ENCODE data around the gene PRKAG2. TPM values are rescaled to one million over a fixed set of nuclear protein-coding genes. Genes with fewer than 3 reads are reported as not detected.

Gene PRKAG2
- total RNA-seq, 2 donors from 2014 or later, result 38.3 to 78.5 TPM

GRCh38 chr7:151728286-151728660 lies 148.6 kb downstream of the PRKAG2 start:
- no peak for DNase-seq (ENCODE audit: low spot score)
- Histone ChIP-seq H3K27me3 (replicated peaks; ENCODE audit: insufficient read depth) (no peaks in the 10 kb centered on the region), H3K4me3 (no peak overlapping the region), H3K36me3 (no peaks in the 10 kb centered on the region), H3K27ac (peak overlapping the region in 1 of 2 donors; percentile 46), H3K4me1 (ENCODE audit: control insufficient read depth in 1 of 2, low read depth in 2 of 2) (peaks cover 10 to 16% of the 10 kb centered on the region in 2 donors), H3K9me3 (no peaks in the 10 kb centered on the region)
- ATAC-seq (ENCODE audit: insufficient number of reproducible peaks, low FRiP score, low read depth), result no peak
- TF ChIP-seq, protein P1, sequence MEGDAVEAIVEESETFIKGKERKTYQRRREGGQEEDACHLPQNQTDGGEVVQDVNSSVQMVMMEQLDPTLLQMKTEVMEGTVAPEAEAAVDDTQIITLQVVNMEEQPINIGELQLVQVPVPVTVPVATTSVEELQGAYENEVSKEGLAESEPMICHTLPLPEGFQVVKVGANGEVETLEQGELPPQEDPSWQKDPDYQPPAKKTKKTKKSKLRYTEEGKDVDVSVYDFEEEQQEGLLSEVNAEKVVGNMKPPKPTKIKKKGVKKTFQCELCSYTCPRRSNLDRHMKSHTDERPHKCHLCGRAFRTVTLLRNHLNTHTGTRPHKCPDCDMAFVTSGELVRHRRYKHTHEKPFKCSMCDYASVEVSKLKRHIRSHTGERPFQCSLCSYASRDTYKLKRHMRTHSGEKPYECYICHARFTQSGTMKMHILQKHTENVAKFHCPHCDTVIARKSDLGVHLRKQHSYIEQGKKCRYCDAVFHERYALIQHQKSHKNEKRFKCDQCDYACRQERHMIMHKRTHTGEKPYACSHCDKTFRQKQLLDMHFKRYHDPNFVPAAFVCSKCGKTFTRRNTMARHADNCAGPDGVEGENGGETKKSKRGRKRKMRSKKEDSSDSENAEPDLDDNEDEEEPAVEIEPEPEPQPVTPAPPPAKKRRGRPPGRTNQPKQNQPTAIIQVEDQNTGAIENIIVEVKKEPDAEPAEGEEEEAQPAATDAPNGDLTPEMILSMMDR (IDR thresholded peaks at IDR 0.05), result no peak

GRCh38 chr7:151727579-151728285 lies 149.2 kb downstream of the PRKAG2 start:
- Histone ChIP-seq H3K9me3 (no peaks in the 10 kb centered on the region), H3K27ac (peak overlapping the region in 1 of 2 donors; percentile 46), H3K4me3 (no peak overlapping the region), H3K36me3 (no peaks in the 10 kb centered on the region), H3K27me3 (replicated peaks; ENCODE audit: insufficient read depth) (no peaks in the 10 kb centered on the region), H3K4me1 (ENCODE audit: control insufficient read depth in 1 of 2, low read depth in 2 of 2) (peaks cover 10 to 16% of the 10 kb centered on the region in 2 donors)
- ATAC-seq (ENCODE audit: insufficient number of reproducible peaks, low FRiP score, low read depth) (peak; percentile 88), DNase-seq (ENCODE audit: low spot score) (peak; percentile 68)
- TF ChIP-seq, protein P1 (IDR thresholded peaks at IDR 0.05), result no peak

DNA sequence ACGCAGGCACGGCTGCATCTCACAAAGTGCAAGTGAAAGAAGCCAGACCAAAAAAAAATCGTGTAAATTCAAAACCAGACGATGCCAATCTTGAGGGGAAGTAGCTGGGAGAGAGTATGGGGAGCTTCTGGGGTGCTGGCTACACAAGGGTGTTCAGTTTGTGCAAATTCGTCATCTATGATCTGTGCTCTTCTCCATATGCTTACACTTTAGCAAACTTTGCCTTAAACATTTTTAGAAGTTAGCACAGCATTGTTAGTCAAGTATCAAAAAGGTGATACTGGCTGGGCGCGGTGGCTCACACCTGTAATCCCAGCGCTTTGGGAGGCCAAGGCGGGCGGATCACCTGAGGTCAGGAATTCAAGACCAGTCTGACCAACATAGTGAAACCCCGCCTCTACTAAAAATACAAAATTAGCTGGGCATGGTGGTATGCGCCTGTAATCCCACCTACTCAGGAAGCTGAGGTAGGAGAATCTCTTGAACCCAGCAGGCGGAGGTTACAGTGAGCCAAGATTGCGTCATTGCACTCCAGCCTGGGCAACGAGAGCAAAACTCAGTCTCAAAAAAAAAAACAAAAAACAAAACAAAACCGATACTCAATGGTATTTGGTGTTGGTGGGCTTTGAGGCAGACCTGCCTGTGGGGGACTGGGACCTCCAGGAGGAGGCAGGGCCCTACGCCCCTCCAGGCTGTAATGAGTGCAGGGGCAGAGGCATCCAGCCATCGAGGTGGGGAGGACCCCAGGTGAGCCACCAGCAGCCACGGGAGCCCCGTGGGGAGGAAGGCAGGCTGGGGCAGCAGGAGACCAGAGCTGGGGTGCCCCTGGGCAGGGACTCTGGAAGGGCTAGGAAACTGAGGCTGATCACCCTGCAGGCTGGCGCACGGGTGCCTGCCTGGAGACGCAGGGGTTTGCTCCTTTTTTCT lies 150.0 kb downstream of the PRKAG2 start:
- no peak overlapping the region for H3K27ac ChIP-seq

DNA sequence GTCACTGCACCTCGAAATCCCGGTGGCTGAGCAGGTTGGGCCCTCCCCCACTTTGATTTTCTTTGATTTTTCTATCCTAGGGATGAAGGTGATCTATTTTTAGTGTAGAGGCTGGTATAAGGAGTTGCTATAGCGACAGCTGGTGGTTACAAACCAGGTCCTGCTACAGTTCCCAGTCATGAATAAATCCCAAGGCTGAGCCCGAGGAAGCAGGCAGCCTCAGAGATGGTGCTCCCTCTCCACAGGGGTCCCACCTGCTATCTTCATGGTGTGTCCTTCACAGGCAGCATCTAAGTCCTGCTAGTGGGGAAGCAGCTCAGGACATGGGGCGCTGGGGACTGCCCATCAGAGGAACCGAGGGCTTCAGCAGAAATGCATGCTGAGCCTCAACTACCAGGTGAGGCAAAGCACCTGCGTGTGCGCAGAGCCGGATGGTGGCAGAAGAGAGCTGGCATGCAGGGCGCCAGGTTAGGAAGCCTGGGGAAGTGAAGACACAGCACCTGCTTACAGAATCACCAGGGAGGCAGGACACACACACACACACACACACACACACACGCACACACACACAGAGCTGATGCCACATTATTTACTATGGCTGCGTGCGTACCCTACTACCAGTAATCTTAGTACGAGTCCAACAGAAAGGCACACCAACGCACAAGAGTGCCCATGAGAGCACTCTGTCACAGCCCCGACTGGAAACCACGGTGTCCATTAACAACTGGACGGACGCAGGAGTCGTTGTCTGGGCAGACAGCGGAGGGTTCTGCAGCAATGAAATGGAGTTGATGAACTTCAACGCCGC lies 150.9 kb downstream of the PRKAG2 start:
- Histone ChIP-seq H3K4me3 (no peak overlapping the region), H3K4me1 (ENCODE audit: control insufficient read depth in 1 of 2, low read depth in 2 of 2) (peaks cover 10 to 24% of the 10 kb centered on the region in 2 donors), H3K27ac (no peak overlapping the region), H3K9me3 (no peaks in the 10 kb centered on the region), H3K27me3 (replicated peaks; ENCODE audit: insufficient read depth) (no peaks in the 10 kb centered on the region), H3K36me3 (no peaks in the 10 kb centered on the region)
- no peak for ATAC-seq (ENCODE audit: insufficient number of reproducible peaks, low FRiP score, low read depth)
- DNase-seq (ENCODE audit: low spot score), result no peak
- TF ChIP-seq, protein P1 (IDR thresholded peaks at IDR 0.05), result no peak

More for the DNA sequence above, 150.0 kb downstream of the PRKAG2 start:
- peaks cover 10 to 16% of the 10 kb centered on the region in 2 donors for H3K4me1 ChIP-seq (ENCODE audit: control insufficient read depth in 1 of 2, low read depth in 2 of 2)
- DNase-seq (ENCODE audit: low spot score), result no peak
- no peak overlapping the region for H3K4me3 ChIP-seq
- no peak for ATAC-seq (ENCODE audit: insufficient number of reproducible peaks, low FRiP score, low read depth)
- TF ChIP-seq, protein P1 (IDR thresholded peaks at IDR 0.05), result no peak
- no peaks in the 10 kb centered on the region for H3K9me3 ChIP-seq
- no peaks in the 10 kb centered on the region for H3K27me3 ChIP-seq (replicated peaks; ENCODE audit: insufficient read depth)
- H3K36me3 ChIP-seq, result no peaks in the 10 kb centered on the region
